SK-N-SH treated with all-trans-retinoic acid at 6 μM for 48 hours (cell line): ENCODE data around the gene CHERP.

Experiments used
- ATAC-seq: fragments of 200-7000 bp; cut with Tn5 transposase; 3 replicates; pipeline ENCODE4 v1.9.1; 2020; ENCODE audit warnings: mild to moderate bottlenecking, moderate library complexity
- ARNTL ChIP-seq: fragments of 450-650 bp; formaldehyde crosslinking; IDR thresholded peaks from 2 replicates; pipeline ENCODE4 v1.5.0; 2020; ENCODE audit warnings: low read depth, mild to moderate bottlenecking, moderate library complexity, borderline replicate concordance
- BACH2 ChIP-seq: fragments of 250-450 bp; sonication (Bioruptor Pico); IDR thresholded peaks from 2 replicates; pipeline ENCODE4 v1.9.0; 2021; ENCODE audit warnings: mild to moderate bottlenecking, borderline replicate concordance
- CSDC2 ChIP-seq: fragments of 250-450 bp; sonication (Bioruptor Pico); IDR thresholded peaks from 2 replicates; pipeline ENCODE4 v1.5.0; 2020; ENCODE audit warnings: mild to moderate bottlenecking, moderate library complexity
- GLIS3 ChIP-seq: fragments of 250-450 bp; sonication (Bioruptor Pico); IDR thresholded peaks from 2 replicates; pipeline ENCODE4 v1.5.0; 2020; ENCODE audit warnings: mild to moderate bottlenecking, moderate library complexity
- ISL1 ChIP-seq: fragments of 250-450 bp; sonication (Bioruptor Pico); IDR thresholded peaks from 2 replicates; pipeline ENCODE4 v2.1.2; 2022; ENCODE audit warnings: mild to moderate bottlenecking, moderate library complexity
- PPARA ChIP-seq: fragments of 250-450 bp; sonication (Bioruptor Pico); IDR thresholded peaks from 2 replicates; pipeline ENCODE4 v1.5.0; 2020; ENCODE audit warnings: mild to moderate bottlenecking, borderline replicate concordance
- RARB ChIP-seq: fragments of 250-450 bp; sonication (Bioruptor Pico); IDR thresholded peaks from 2 replicates; pipeline ENCODE4 v1.8.0; 2021; ENCODE audit warnings: mild to moderate bottlenecking, moderate library complexity
- SNAI2 ChIP-seq: fragments of 250-450 bp; sonication (Bioruptor Pico); IDR thresholded peaks from 2 replicates; pipeline ENCODE4 v1.5.0; 2020; ENCODE audit warnings: mild to moderate bottlenecking, moderate library complexity
- ZC3H10 ChIP-seq: fragments of 250-450 bp; sonication (Bioruptor Pico); IDR thresholded peaks from 2 replicates; pipeline ENCODE4 v1.5.1; 2021; ENCODE audit warnings: mild to moderate bottlenecking, moderate library complexity
- ZFP3 ChIP-seq: fragments of 250-450 bp; sonication (Bioruptor Pico); IDR thresholded peaks from 2 replicates; pipeline ENCODE4 v1.5.0; 2020; ENCODE audit warnings: mild to moderate bottlenecking, moderate library complexity
- ZFP30 ChIP-seq: fragments of 450-650 bp; formaldehyde crosslinking; IDR thresholded peaks from 2 replicates; pipeline ENCODE4 v1.5.0; 2022; ENCODE audit warnings: mild to moderate bottlenecking, moderate library complexity
- ZNF565 ChIP-seq: fragments of 450-650 bp; formaldehyde crosslinking; conservative IDR thresholded peaks from 2 replicates; pipeline ENCODE4 v1.5.0; 2020; ENCODE audit warnings: low read depth, mild to moderate bottlenecking, moderate library complexity
- ZNF70 ChIP-seq: fragments of 450-650 bp; formaldehyde crosslinking; IDR thresholded peaks from 2 replicates; pipeline ENCODE4 v1.5.0; 2020; ENCODE audit warnings: mild to moderate bottlenecking, moderate library complexity
- ZNF8 ChIP-seq: fragments of 450-650 bp; formaldehyde crosslinking; IDR thresholded peaks from 2 replicates; pipeline ENCODE4 v1.5.0; 2020; ENCODE audit warnings: mild to moderate bottlenecking, moderate library complexity
- TF ChIP-seq, protein P1 (sequence below): fragments of 250-450 bp; sonication (Bioruptor Pico); IDR thresholded peaks from 2 replicates; pipeline ENCODE4 v1.8.0; 2020; ENCODE audit warnings: mild to moderate bottlenecking, moderate library complexity, borderline replicate concordance
- TF ChIP-seq, protein P2 (sequence below): fragments of 250-450 bp; sonication (Bioruptor Pico); IDR thresholded peaks from 2 replicates; pipeline ENCODE4 v1.8.0; 2021; ENCODE audit warnings: low read depth, mild to moderate bottlenecking, moderate library complexity, borderline replicate concordance
- TF ChIP-seq, protein P3 (sequence below): fragments of 250-450 bp; sonication (Bioruptor Pico); IDR thresholded peaks from 2 replicates; pipeline ENCODE4 v1.5.1; 2020; ENCODE audit warnings: low read depth, mild to moderate bottlenecking, moderate library complexity
- TF ChIP-seq, protein P4 (sequence below): fragments of 250-450 bp; sonication (Bioruptor Pico); IDR thresholded peaks from 2 replicates; pipeline ENCODE4 v1.5.1; 2021; ENCODE audit warnings: mild to moderate bottlenecking, moderate library complexity
- TF ChIP-seq, protein P5 (sequence below): fragments of 250-450 bp; sonication (Bioruptor Pico); IDR thresholded peaks from 2 replicates; pipeline ENCODE4 v1.5.0; 2020; ENCODE audit warnings: mild to moderate bottlenecking, moderate library complexity

The CHERP gene

DNA sequence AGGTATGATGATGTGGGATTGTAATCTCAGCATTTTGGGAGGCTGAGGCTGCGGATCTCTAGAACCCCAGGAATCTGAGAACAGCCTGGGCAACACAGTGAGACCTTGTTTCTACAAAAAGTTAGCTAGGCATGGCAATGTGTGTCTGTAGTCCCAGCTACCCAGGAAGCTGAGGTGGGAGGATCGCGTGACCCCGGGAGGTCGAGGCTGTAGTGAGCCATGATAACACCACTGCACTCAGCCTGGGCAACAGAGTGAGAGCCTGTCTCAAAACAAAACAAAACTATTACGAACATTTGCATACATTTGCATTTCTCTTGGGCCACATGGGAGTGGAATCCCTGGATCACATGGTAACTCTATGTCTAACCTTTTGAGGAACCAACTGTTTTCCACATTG, 44.4 kb downstream of the CHERP start:
- TF ChIP-seq ISL1 (CRISPR knock-in tag) = no peak
- TF ChIP-seq RARB (CRISPR knock-in tag) = no peak
- ATAC-seq = no peak

DNA sequence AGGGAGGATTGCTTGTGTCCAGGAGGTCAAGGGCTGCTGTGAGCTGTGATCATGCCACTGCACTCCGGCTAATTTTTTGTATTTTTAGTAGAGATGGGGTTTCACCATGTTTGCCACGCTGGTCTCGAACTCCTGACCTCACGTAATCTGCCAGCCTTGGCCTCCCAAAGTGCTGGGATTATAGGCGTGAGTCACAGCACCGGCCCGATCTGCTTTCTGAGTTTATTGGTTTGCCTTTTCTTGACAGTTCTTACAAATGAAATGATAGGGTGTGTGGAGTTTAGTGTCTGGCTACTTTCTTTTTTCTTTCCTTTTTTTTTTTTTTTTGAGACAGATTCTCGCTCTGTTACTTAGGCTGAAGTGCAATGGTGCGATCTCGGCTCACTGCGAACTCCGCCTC, 45.2 kb downstream of the CHERP start:
- TF ChIP-seq BACH2 (CRISPR knock-in tag) (no peak), ARNTL (CRISPR knock-in tag) (no peak), ZC3H10 (CRISPR knock-in tag) (no peak)
- TF ChIP-seq, protein P1, sequence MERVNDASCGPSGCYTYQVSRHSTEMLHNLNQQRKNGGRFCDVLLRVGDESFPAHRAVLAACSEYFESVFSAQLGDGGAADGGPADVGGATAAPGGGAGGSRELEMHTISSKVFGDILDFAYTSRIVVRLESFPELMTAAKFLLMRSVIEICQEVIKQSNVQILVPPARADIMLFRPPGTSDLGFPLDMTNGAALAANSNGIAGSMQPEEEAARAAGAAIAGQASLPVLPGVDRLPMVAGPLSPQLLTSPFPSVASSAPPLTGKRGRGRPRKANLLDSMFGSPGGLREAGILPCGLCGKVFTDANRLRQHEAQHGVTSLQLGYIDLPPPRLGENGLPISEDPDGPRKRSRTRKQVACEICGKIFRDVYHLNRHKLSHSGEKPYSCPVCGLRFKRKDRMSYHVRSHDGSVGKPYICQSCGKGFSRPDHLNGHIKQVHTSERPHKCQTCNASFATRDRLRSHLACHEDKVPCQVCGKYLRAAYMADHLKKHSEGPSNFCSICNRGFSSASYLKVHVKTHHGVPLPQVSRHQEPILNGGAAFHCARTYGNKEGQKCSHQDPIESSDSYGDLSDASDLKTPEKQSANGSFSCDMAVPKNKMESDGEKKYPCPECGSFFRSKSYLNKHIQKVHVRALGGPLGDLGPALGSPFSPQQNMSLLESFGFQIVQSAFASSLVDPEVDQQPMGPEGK = no peak
- TF ChIP-seq, protein P2, sequence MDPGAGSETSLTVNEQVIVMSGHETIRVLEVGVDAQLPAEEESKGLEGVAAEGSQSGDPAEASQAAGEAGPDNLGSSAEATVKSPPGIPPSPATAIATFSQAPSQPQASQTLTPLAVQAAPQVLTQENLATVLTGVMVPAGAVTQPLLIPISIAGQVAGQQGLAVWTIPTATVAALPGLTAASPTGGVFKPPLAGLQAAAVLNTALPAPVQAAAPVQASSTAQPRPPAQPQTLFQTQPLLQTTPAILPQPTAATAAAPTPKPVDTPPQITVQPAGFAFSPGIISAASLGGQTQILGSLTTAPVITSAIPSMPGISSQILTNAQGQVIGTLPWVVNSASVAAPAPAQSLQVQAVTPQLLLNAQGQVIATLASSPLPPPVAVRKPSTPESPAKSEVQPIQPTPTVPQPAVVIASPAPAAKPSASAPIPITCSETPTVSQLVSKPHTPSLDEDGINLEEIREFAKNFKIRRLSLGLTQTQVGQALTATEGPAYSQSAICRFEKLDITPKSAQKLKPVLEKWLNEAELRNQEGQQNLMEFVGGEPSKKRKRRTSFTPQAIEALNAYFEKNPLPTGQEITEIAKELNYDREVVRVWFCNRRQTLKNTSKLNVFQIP (CRISPR knock-in tag) = no peak
- TF ChIP-seq, all 23 proteins: peak for 0
- ATAC-seq = no peak

DNA sequence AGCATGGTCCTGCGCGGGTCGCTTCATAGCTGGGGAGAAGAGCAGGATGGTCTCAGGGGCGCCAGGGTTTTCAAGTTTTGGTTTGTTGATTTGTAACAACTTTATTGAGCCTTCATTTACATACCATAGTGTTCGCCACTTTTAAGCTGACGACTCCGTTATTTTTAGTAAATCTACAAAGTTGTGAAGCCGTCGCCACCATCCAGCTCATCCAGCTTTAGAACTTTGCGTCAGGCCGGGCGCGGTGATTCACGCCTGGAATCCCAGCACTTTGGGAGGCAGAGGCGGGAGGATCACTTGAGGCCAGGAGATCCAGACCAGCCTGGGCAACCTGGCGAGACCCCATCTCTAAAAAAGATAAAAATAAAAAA, 45.6 kb downstream of the CHERP start:
- no peak for TF ChIP-seq ZFP3 (CRISPR knock-in tag)
- TF ChIP-seq, protein P2 (CRISPR knock-in tag) = no peak
- TF ChIP-seq ZNF565 = no peak
- no peak for TF ChIP-seq ISL1 (CRISPR knock-in tag)
- no peak for TF ChIP-seq ARNTL (CRISPR knock-in tag)
- TF ChIP-seq BACH2 (CRISPR knock-in tag) = no peak
- TF ChIP-seq ZNF70 (CRISPR knock-in tag) = no peak
- TF ChIP-seq, protein P1 = no peak
- TF ChIP-seq, protein P3, sequence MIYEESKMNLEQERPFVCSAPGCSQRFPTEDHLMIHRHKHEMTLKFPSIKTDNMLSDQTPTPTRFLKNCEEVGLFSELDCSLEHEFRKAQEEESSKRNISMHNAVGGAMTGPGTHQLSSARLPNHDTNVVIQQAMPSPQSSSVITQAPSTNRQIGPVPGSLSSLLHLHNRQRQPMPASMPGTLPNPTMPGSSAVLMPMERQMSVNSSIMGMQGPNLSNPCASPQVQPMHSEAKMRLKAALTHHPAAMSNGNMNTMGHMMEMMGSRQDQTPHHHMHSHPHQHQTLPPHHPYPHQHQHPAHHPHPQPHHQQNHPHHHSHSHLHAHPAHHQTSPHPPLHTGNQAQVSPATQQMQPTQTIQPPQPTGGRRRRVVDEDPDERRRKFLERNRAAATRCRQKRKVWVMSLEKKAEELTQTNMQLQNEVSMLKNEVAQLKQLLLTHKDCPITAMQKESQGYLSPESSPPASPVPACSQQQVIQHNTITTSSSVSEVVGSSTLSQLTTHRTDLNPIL (CRISPR knock-in tag) = no peak
- TF ChIP-seq, protein P4, sequence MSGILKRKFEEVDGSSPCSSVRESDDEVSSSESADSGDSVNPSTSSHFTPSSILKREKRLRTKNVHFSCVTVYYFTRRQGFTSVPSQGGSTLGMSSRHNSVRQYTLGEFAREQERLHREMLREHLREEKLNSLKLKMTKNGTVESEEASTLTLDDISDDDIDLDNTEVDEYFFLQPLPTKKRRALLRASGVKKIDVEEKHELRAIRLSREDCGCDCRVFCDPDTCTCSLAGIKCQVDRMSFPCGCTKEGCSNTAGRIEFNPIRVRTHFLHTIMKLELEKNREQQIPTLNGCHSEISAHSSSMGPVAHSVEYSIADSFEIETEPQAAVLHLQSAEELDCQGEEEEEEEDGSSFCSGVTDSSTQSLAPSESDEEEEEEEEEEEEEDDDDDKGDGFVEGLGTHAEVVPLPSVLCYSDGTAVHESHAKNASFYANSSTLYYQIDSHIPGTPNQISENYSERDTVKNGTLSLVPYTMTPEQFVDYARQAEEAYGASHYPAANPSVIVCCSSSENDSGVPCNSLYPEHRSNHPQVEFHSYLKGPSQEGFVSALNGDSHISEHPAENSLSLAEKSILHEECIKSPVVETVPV = no peak
- TF ChIP-seq SNAI2 (CRISPR knock-in tag) = no peak
- TF ChIP-seq CSDC2 (CRISPR knock-in tag) = no peak
- TF ChIP-seq PPARA (CRISPR knock-in tag) = no peak
- TF ChIP-seq ZFP30 (CRISPR knock-in tag) = no peak
- peak; percentile 29 for ATAC-seq

DNA sequence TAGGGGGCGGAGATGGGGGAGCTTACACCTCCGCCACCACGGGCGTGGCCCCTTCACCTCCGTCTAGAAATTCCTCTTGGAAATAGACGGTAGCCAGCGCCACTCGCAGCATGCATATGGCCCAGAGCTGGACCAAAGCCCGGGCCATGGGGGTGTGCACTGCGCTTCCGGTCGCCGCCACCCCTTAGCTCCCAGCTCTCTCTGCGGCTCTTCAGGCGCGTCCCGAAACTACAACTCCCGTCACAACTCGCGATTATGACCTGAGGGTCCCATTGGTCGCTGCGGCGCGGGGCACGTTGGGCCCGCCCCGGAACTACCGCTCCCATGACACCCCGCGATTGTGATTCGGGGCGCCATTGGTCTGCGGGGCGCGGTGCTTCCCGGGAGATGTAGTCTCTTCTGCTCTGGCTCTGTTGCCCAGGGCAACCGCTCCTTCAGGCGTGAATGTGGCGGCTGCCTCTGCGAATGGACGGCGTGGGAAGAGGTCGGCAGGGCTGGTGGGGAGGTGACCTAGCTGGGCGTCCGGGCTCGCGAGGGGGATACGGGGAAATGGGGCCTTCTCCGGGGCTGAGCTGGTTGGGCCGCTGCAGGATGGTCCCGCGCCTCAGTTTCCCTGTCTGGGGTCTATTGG, 46.1 kb downstream of the CHERP start, which contains the start of the genes C19orf44 and CALR3:
C19orf44 (plus strand) TSS at position 413 of the 631 bp plus-strand sequence. CDS start 4,399 bp downstream, outside the sequence.
CALR3 (minus strand) TSS at position 186 of the 631 bp plus-strand sequence; CDS start at position 148, 38 bp downstream.
- TF ChIP-seq ZFP3 (CRISPR knock-in tag) = 0 out of 2 replicates have a peak, but pooled peaks have one; percentile 61
- no peak for TF ChIP-seq RARB (CRISPR knock-in tag)
- no peak for TF ChIP-seq PPARA (CRISPR knock-in tag)
- TF ChIP-seq, protein P4 = no peak
- no peak for TF ChIP-seq GLIS3 (CRISPR knock-in tag)
- no peak for TF ChIP-seq BACH2 (CRISPR knock-in tag)
- TF ChIP-seq, protein P5, sequence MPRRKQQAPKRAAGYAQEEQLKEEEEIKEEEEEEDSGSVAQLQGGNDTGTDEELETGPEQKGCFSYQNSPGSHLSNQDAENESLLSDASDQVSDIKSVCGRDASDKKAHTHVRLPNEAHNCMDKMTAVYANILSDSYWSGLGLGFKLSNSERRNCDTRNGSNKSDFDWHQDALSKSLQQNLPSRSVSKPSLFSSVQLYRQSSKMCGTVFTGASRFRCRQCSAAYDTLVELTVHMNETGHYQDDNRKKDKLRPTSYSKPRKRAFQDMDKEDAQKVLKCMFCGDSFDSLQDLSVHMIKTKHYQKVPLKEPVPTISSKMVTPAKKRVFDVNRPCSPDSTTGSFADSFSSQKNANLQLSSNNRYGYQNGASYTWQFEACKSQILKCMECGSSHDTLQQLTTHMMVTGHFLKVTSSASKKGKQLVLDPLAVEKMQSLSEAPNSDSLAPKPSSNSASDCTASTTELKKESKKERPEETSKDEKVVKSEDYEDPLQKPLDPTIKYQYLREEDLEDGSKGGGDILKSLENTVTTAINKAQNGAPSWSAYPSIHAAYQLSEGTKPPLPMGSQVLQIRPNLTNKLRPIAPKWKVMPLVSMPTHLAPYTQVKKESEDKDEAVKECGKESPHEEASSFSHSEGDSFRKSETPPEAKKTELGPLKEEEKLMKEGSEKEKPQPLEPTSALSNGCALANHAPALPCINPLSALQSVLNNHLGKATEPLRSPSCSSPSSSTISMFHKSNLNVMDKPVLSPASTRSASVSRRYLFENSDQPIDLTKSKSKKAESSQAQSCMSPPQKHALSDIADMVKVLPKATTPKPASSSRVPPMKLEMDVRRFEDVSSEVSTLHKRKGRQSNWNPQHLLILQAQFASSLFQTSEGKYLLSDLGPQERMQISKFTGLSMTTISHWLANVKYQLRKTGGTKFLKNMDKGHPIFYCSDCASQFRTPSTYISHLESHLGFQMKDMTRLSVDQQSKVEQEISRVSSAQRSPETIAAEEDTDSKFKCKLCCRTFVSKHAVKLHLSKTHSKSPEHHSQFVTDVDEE (CRISPR knock-in tag) = peak; percentile 88
- TF ChIP-seq ZNF70 (CRISPR knock-in tag) = no peak
- peak; percentile 85; the same call in 1 of the 2 replicates for TF ChIP-seq CSDC2 (CRISPR knock-in tag)
- TF ChIP-seq ZNF8 (CRISPR knock-in tag) = no peak
- ATAC-seq = peak; percentile 99
